Activated CD4-positive, alpha-beta T cell treated with anti-CD3 and anti-CD28 coated beads for 36 hours (primary cell): ENCODE data around the gene ZMYND8. TPM values are rescaled to one million over a fixed set of nuclear protein-coding genes. Genes with fewer than 3 reads are reported as not detected.
A peak's percentile ranks its signal among the peaks of the same experiment; 100 is the strongest.

Experiments used
- ATAC-seq: fragments of 200-7000 bp; cut with Tn5 transposase; one replicate; pipeline ENCODE4 v1.10.0; 2021; ENCODE audit warnings: mild to moderate bottlenecking, moderate library complexity
- CTCF ChIA-PET: fragments of 350-600 bp; sonication (Branson Sonifier 250); formaldehyde crosslinking; loops from one replicate; lab custom pipeline; 2021; ENCODE audit warnings: antibody characterized with exemption; lab: Charles Lee
- POLR2A ChIA-PET: fragments of 350-600 bp; sonication (Branson Sonifier 250); formaldehyde crosslinking; loops from one replicate; lab custom pipeline; 2021; ENCODE audit warnings: antibody characterized with exemption, inconsistent platforms; lab: Charles Lee
- DNase-seq: peaks from one replicate; pipeline ENCODE4 v3.0.0-alpha.2; 2020
- H3K27ac Mint-ChIP-seq: one replicate; pipeline ENCODE4 v1.8.0; 2021; ENCODE audit warnings: mixed read lengths
- H3K27me3 Mint-ChIP-seq: one replicate; pipeline ENCODE4 v1.8.0; 2021; ENCODE audit warnings: mixed read lengths
- H3K36me3 Mint-ChIP-seq: one replicate; pipeline ENCODE4 v1.8.0; 2021; ENCODE audit warnings: low read depth, mixed read lengths
- H3K4me1 Mint-ChIP-seq: one replicate; pipeline ENCODE4 v1.8.0; 2021; ENCODE audit warnings: mixed read lengths
- H3K4me3 Mint-ChIP-seq: one replicate; pipeline ENCODE4 v1.8.0; 2021; ENCODE audit warnings: mild to moderate bottlenecking, moderate library complexity, mixed read lengths
- H3K9me3 Mint-ChIP-seq: one replicate; pipeline ENCODE4 v1.8.0; 2021; ENCODE audit warnings: low read depth, mixed read lengths
- intact Hi-C, 2 experiments: fragments of 100-400 bp; cut with DNase I in 1 of 2; cut with micrococcal nuclease in 1 of 2; formaldehyde crosslinking; loops; one replicate each; pipeline versions ENCODE4 v1.14.2 to v1.15.1; 2022 to 2024; cut with DNase I, micrococcal nuclease
- total RNA-seq, 2 experiments: library from RNA; stranded (reverse); gene quantifications; one replicate each; pipeline ENCODE4 v1.2.3, GENCODE V29; 2021

Gene ZMYND8
- total RNA-seq, 2 experiments from 2014 or later = 33.7 to 50.3 TPM

- ChIA-PET POLR2A (no interaction called here), CTCF (interaction anchor here (1.0 kb wide), 1 partner anchor 10 kb away, joined by 3 read pairs; no protein-coding TSS in a partner anchor)
- peak overlapping the region; percentile 1 for H3K27ac Mint-ChIP-seq
- H3K4me3 Mint-ChIP-seq = no peak overlapping the region
- no peaks in the 10 kb centered on the region for H3K27me3 Mint-ChIP-seq
- H3K36me3 Mint-ChIP-seq = peaks cover 27% of the 10 kb centered on the region
- DNase-seq = no peak
- intact Hi-C loops = no loop called here
- ATAC-seq = no peak
- no peaks in the 10 kb centered on the region for H3K9me3 Mint-ChIP-seq
- H3K4me1 Mint-ChIP-seq = no peaks in the 10 kb centered on the region
These were observed 125.0 kb downstream of the ZMYND8 start for GRCh38 chr20:47231382-47232039.

- CTCF ChIA-PET = interaction anchor here (2.2 kb wide), 1 partner anchor 32 kb away, joined by 5 read pairs; no protein-coding TSS in a partner anchor
- POLR2A ChIA-PET = no interaction called here
These were observed 125.7 kb downstream of the ZMYND8 start for GRCh38 chr20:47230811-47231256.

GRCh38 chr20:47228654-47229053, 127.8 kb downstream of the ZMYND8 start:
- H3K36me3 Mint-ChIP-seq = peaks cover 28% of the 10 kb centered on the region
- H3K27ac Mint-ChIP-seq = no peak overlapping the region
- DNase-seq = no peak
- POLR2A ChIA-PET = no interaction called here
- no peaks in the 10 kb centered on the region for H3K4me1 Mint-ChIP-seq
- no peak for ATAC-seq
- intact Hi-C loops = no loop called here
- no peaks in the 10 kb centered on the region for H3K27me3 Mint-ChIP-seq
- CTCF ChIA-PET = interaction anchor here (0.6 to 1.4 kb wide), 2 partner anchors 16 to 309 kb away, joined by 3 read pairs; no protein-coding TSS in a partner anchor
- no peaks in the 10 kb centered on the region for H3K9me3 Mint-ChIP-seq
- no peak overlapping the region for H3K4me3 Mint-ChIP-seq

More at GRCh38 chr20:47230811-47231256, 125.7 kb downstream of the ZMYND8 start:
- Mint-ChIP-seq H3K27ac (no peak overlapping the region), H3K4me3 (no peak overlapping the region), H3K27me3 (no peaks in the 10 kb centered on the region), H3K36me3 (peaks cover 24% of the 10 kb centered on the region), H3K9me3 (no peaks in the 10 kb centered on the region), H3K4me1 (no peaks in the 10 kb centered on the region)
- ATAC-seq = no peak
- intact Hi-C loops = no loop called here
- no peak for DNase-seq

GRCh38 chr20:47227576-47227975, 128.9 kb downstream of the ZMYND8 start:
- Mint-ChIP-seq H3K27ac (no peak overlapping the region), H3K4me1 (no peaks in the 10 kb centered on the region), H3K4me3 (no peak overlapping the region), H3K9me3 (no peaks in the 10 kb centered on the region), H3K36me3 (peaks cover 30% of the 10 kb centered on the region), H3K27me3 (no peaks in the 10 kb centered on the region)
- ATAC-seq (no peak), DNase-seq (no peak)
- intact Hi-C loops = no loop called here
- POLR2A ChIA-PET = no interaction called here
- CTCF ChIA-PET = interaction anchor here (1.8 kb wide), 1 partner anchor 31 kb away, joined by 6 read pairs; no protein-coding TSS in a partner anchor

GRCh38 chr20:47227119-47227518, 129.4 kb downstream of the ZMYND8 start:
- POLR2A ChIA-PET = no interaction called here
- Mint-ChIP-seq H3K27ac (no peak overlapping the region), H3K4me3 (no peak overlapping the region), H3K27me3 (no peaks in the 10 kb centered on the region), H3K36me3 (peaks cover 33% of the 10 kb centered on the region), H3K9me3 (no peaks in the 10 kb centered on the region), H3K4me1 (no peaks in the 10 kb centered on the region)
- CTCF ChIA-PET = interaction anchor here (1.8 kb wide), 1 partner anchor 31 kb away, joined by 6 read pairs; no protein-coding TSS in a partner anchor
- no peak for DNase-seq
- no peak for ATAC-seq
- intact Hi-C loops = no loop called here

GRCh38 chr20:47225458-47225857, 131.0 kb downstream of the ZMYND8 start:
- Mint-ChIP-seq H3K4me1 (no peaks in the 10 kb centered on the region), H3K27me3 (no peaks in the 10 kb centered on the region), H3K9me3 (no peaks in the 10 kb centered on the region), H3K27ac (no peak overlapping the region), H3K36me3 (peaks cover 31% of the 10 kb centered on the region), H3K4me3 (no peak overlapping the region)
- ChIA-PET CTCF (interaction anchor here (1.6 kb wide), 1 partner anchor 159 kb away, joined by 5 read pairs; no protein-coding TSS in a partner anchor), POLR2A (no interaction called here)
- ATAC-seq (no peak), DNase-seq (no peak)
- intact Hi-C loops = no loop called here

GRCh38 chr20:47224857-47225256, 131.6 kb downstream of the ZMYND8 start:
- Mint-ChIP-seq H3K4me1 (no peaks in the 10 kb centered on the region), H3K36me3 (peaks cover 35% of the 10 kb centered on the region), H3K27me3 (no peaks in the 10 kb centered on the region), H3K4me3 (no peak overlapping the region), H3K27ac (no peak overlapping the region), H3K9me3 (no peaks in the 10 kb centered on the region)
- no peak for DNase-seq
- intact Hi-C loops = no loop called here
- ChIA-PET POLR2A (no interaction called here), CTCF (interaction anchor here (1.6 kb wide), 1 partner anchor 159 kb away, joined by 5 read pairs; no protein-coding TSS in a partner anchor)
- no peak for ATAC-seq

- Mint-ChIP-seq H3K27ac (no peak overlapping the region), H3K4me1 (no peaks in the 10 kb centered on the region), H3K27me3 (no peaks in the 10 kb centered on the region), H3K4me3 (no peak overlapping the region), H3K9me3 (no peaks in the 10 kb centered on the region), H3K36me3 (peaks cover 39% of the 10 kb centered on the region)
- intact Hi-C loops = no loop called here
- no peak for DNase-seq
- CTCF ChIA-PET = no interaction called here
- POLR2A ChIA-PET = no interaction called here
- no peak for ATAC-seq
These were observed 132.2 kb downstream of the ZMYND8 start for GRCh38 chr20:47224300-47224791.

GRCh38 chr20:47223896-47224295, 132.6 kb downstream of the ZMYND8 start:
- intact Hi-C loops = no loop called here
- Mint-ChIP-seq H3K27me3 (no peaks in the 10 kb centered on the region), H3K4me3 (no peak overlapping the region), H3K27ac (no peak overlapping the region), H3K4me1 (no peaks in the 10 kb centered on the region), H3K9me3 (no peaks in the 10 kb centered on the region), H3K36me3 (peaks cover 39% of the 10 kb centered on the region)
- ATAC-seq (no peak), DNase-seq (no peak)
- ChIA-PET POLR2A (no interaction called here), CTCF (interaction anchor here (1.9 kb wide), 1 partner anchor 160 kb away, joined by 9 read pairs; no protein-coding TSS in a partner anchor)

- H3K36me3 Mint-ChIP-seq = peaks cover 49% of the 10 kb centered on the region
- ATAC-seq = no peak
- intact Hi-C loops = no loop called here
These were observed 133.9 kb downstream of the ZMYND8 start for GRCh38 chr20:47222468-47223119.

GRCh38 chr20:47221036-47221625, 135.4 kb downstream of the ZMYND8 start:
- POLR2A ChIA-PET = interaction anchor here (0.6 kb wide), 1 partner anchor 388 kb away, joined by 5 read pairs; no protein-coding TSS in a partner anchor

More at GRCh38 chr20:47222468-47223119, 133.9 kb downstream of the ZMYND8 start:
- Mint-ChIP-seq H3K4me3 (no peak overlapping the region), H3K27me3 (no peaks in the 10 kb centered on the region), H3K9me3 (no peaks in the 10 kb centered on the region), H3K27ac (no peak overlapping the region), H3K4me1 (no peaks in the 10 kb centered on the region)
- ChIA-PET POLR2A (interaction anchor here (0.7 kb wide), 1 partner anchor 346 kb away, joined by 3 read pairs; no protein-coding TSS in a partner anchor), CTCF (interaction anchor here (0.6 to 1.9 kb wide), 4 partner anchors 22 to 161 kb away, joined by 3 to 9 read pairs (median 3); no protein-coding TSS in a partner anchor)
- no peak for DNase-seq

More at GRCh38 chr20:47221036-47221625, 135.4 kb downstream of the ZMYND8 start:
- no peak for DNase-seq
- CTCF ChIA-PET = interaction anchor here (0.6 to 1.5 kb wide), 5 partner anchors 8 to 1263 kb away, joined by 3 to 10 read pairs (median 3); no protein-coding TSS in a partner anchor
- intact Hi-C loops = no loop called here
- Mint-ChIP-seq H3K27ac (no peak overlapping the region), H3K9me3 (no peaks in the 10 kb centered on the region), H3K4me1 (no peaks in the 10 kb centered on the region), H3K36me3 (peaks cover 45% of the 10 kb centered on the region), H3K27me3 (no peaks in the 10 kb centered on the region), H3K4me3 (no peak overlapping the region)
- ATAC-seq = no peak
